ENCODE measurements around the gene VAV3.

The VAV3 gene

DNA sequence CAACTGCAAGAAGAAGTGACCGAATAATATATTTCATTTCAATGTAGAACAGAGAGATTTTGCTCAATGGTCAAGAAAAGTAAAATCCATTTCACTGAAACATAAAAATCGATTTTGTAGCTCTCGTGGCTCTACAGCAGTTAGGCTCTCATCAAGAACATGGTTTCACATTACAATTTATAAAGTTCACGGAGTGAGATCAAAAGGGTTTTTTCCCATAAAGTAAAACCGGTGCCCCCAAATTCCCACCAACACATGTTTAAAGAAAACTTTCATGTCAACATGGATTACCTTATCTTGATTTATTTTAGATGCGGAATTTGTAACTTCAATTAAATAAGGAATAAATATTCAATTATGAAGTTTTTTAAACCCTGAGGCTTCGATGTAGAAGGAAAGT, 16.3 kb upstream of the VAV3 start:
- H3K4me1 Mint-ChIP-seq (ENCODE audit: low read depth) = no peaks in the 10 kb centered on the region
- H3K27me3 Mint-ChIP-seq (ENCODE audit: low read depth) = peaks cover 3% of the 10 kb centered on the region
- no peaks in the 10 kb centered on the region for H3K36me3 Mint-ChIP-seq (ENCODE audit: low read depth)
- no peak overlapping the region for H3K27ac Mint-ChIP-seq
- H3K9me3 Mint-ChIP-seq = no peaks in the 10 kb centered on the region
- no peak overlapping the region for H3K4me3 Mint-ChIP-seq

DNA sequence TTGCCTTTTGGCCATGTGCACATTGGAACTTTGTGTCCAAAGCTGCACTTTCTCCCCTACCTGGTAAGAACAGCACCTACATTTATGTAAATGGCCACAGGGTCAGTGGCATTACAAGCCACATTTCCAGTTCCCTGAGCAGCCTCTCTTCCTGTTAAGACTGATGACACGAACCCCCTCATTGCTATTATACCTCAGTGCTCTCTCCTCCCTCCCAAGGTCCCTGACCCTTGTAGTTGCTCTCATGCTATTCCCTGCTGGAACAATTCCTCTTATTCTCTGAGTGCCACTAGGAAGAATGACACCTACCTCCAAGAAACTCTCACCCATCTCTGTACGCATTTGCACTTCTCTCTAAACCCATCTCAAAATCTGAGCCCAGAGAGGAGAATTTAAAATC, 14.9 kb upstream of the VAV3 start:
- Mint-ChIP-seq H3K27ac (no peak overlapping the region), H3K9me3 (no peaks in the 10 kb centered on the region), H3K27me3 (ENCODE audit: low read depth) (peaks cover 4% of the 10 kb centered on the region), H3K4me1 (ENCODE audit: low read depth) (no peaks in the 10 kb centered on the region), H3K4me3 (no peak overlapping the region), H3K36me3 (ENCODE audit: low read depth) (no peaks in the 10 kb centered on the region)

DNA sequence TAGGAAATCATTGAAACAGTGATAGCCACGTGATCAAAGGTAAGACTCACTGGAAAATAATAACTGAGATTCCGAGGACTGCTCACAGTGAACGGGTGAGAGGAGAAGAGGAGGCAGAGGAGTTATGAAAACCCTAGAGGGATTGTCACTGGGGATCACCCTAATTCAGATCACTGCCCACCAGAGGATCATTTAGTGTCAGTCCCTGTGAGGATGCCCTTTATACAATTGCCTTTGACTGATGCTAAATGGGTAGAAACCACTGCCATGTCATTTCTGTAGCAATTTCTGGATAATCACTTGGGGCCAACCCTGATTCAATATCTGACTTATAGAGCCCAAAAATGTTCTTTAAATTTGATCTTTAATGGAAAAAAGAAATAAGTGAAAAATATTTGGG, 14.1 kb upstream of the VAV3 start:
- H3K4me1 Mint-ChIP-seq (ENCODE audit: low read depth) = no peaks in the 10 kb centered on the region
- no peak overlapping the region for H3K27ac Mint-ChIP-seq
- H3K9me3 Mint-ChIP-seq = no peaks in the 10 kb centered on the region
- H3K36me3 Mint-ChIP-seq (ENCODE audit: low read depth) = no peaks in the 10 kb centered on the region
- H3K4me3 Mint-ChIP-seq = no peak overlapping the region
- H3K27me3 Mint-ChIP-seq (ENCODE audit: low read depth) = peaks cover 8% of the 10 kb centered on the region

DNA sequence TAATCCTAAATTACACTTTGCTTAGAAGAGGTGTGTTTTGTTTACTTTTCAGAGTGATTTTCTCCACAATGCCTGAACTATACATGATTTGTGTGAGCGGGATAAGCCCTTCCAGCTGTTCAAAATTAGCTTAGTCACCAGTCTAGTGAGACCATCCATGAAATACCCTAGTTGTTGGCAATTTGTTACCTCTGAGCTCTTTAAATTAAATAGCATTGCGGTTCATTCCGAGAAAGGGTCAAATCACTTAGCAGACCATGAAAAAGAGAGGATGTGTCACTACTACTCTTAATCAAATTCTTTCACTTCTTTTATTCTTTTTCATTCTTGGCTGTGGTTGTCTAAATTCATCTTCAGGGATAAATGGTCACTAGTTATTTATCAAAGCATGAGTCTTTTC, 11.9 kb upstream of the VAV3 start:
- H3K36me3 Mint-ChIP-seq (ENCODE audit: low read depth) = no peaks in the 10 kb centered on the region
- peaks cover 14% of the 10 kb centered on the region for H3K27me3 Mint-ChIP-seq (ENCODE audit: low read depth)
- H3K4me3 Mint-ChIP-seq = no peak overlapping the region
- no peak overlapping the region for H3K27ac Mint-ChIP-seq
- H3K4me1 Mint-ChIP-seq (ENCODE audit: low read depth) = no peaks in the 10 kb centered on the region
- no peaks in the 10 kb centered on the region for H3K9me3 Mint-ChIP-seq

DNA sequence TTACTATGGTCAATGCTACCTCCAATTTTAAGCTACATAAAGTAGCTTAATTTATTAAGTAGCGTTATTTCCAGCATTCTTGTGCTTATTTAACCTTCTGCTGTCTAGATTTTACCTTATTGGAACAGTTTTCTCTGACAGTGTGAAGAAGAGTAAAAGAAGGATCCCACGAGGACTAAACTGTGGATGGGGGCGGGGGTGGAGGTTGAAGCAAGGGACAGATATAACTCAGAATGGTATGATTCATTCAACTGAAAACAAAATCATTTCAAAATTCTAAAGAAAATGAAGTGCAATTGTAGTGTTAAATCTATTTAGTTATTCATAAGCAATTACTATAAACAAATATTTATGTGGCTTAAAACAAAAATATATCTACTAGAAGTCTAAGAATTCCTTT, 11.5 kb upstream of the VAV3 start:
- Mint-ChIP-seq H3K9me3 (no peaks in the 10 kb centered on the region), H3K27ac (no peak overlapping the region), H3K36me3 (ENCODE audit: low read depth) (no peaks in the 10 kb centered on the region), H3K4me1 (ENCODE audit: low read depth) (no peaks in the 10 kb centered on the region), H3K27me3 (ENCODE audit: low read depth) (peaks cover 17% of the 10 kb centered on the region), H3K4me3 (no peak overlapping the region)

DNA sequence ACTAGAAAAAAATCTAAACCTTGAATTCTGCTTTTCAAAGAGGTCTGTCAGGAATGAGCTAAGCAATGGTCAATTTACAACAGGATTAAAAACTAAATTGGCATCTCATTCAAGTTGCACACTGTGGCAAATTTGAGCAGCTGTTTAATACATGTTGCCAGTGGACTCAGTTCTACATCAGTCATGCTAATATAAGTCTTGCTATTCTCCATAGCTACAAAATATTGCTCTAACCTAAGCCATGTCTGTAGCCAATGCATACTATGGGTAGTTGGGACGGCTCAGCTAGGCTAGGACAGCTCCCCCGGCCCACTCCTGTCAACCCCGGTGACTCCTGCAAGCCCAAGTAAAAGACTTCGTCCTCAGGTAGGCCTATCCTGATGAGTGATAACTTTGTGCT, 10.9 kb upstream of the VAV3 start:
- Mint-ChIP-seq H3K4me3 (no peak overlapping the region), H3K4me1 (ENCODE audit: low read depth) (no peaks in the 10 kb centered on the region), H3K27ac (no peak overlapping the region), H3K36me3 (ENCODE audit: low read depth) (no peaks in the 10 kb centered on the region), H3K9me3 (no peaks in the 10 kb centered on the region), H3K27me3 (ENCODE audit: low read depth) (peaks cover 18% of the 10 kb centered on the region)

DNA sequence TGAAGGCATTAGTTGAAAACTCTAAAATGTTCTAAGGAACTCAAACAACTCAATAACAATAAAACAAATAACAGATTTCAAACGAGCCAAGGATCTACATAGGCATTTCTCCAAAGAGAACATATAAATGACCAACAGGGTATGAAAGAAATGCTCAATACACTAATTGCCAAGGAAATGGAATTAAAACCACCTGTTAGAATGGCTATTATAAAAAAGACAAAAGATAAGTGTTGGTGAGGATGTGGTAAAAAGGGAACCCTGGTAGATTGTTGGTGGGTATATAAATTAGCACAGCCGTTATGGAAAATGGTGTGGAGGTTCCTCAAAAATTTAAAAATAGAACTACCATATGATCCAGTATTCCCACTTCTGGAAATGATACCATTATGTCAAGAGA, 9.1 kb upstream of the VAV3 start:
- Mint-ChIP-seq H3K27me3 (ENCODE audit: low read depth) (peaks cover 18% of the 10 kb centered on the region), H3K27ac (no peak overlapping the region), H3K36me3 (ENCODE audit: low read depth) (no peaks in the 10 kb centered on the region), H3K4me3 (no peak overlapping the region), H3K9me3 (no peaks in the 10 kb centered on the region), H3K4me1 (ENCODE audit: low read depth) (no peaks in the 10 kb centered on the region)

DNA sequence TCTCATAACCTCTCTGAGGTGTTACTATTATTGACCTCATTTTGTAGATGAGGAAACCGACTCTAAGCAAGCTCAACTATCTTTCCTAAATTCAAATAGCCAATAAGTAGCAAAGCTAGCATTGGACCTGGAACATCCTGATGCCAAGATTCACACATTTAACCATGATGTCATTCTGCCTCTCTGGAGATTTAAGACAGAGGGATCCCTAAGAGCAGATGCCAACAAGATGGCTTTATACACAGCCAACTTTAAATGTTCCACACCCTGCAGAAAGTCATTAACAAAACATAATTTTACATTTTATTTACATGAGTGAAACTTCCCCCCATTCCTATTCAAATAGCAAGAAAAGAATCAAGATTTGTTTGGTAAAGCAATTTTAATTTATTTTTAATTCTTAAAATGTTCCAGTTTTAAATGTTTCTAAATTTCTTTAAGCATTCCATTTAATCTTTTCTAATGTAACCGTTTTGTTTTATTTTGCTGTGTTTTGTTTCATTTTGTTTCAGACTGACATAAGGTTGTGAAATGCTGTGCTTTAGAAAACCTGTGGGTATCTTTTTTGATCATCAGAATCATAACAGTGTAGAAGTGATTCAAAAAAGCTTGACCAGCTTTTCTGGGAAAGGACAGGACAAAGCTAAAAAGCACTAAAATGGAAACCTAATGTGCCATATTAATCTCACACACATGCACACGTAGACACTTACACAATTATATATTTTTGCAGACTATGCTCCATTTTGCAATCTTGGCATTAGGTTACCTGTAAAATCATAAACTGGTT, 7.6 kb upstream of the VAV3 start:
- Mint-ChIP-seq H3K27ac (no peak overlapping the region), H3K9me3 (no peaks in the 10 kb centered on the region), H3K4me1 (ENCODE audit: low read depth) (no peaks in the 10 kb centered on the region)

DNA sequence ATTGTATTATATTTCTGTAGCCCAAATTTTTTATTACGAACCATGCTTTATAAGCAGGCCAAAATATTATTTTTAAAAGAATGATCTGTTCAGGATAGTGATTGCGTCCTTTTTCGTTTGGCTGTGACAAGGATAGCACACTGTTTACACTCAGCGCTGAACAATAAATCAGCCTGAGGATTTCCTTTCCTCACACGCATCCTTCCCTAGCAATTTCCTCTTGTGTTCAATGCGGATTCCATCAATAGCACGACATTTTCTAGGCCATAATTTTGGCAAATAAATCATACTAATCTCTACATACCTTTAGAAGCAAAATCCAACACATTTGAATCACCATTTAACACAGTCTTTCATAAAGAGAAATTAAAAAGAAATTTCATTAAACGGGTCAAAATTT, 1.6 kb upstream of the VAV3 start:
- Mint-ChIP-seq H3K4me3 (peak overlapping the region; percentile 23), H3K36me3 (ENCODE audit: low read depth) (no peaks in the 10 kb centered on the region), H3K27me3 (ENCODE audit: low read depth) (peaks cover 33% of the 10 kb centered on the region), H3K9me3 (no peaks in the 10 kb centered on the region), H3K27ac (no peak overlapping the region), H3K4me1 (ENCODE audit: low read depth) (peaks cover 17% of the 10 kb centered on the region)

More for the DNA sequence above, 7.6 kb upstream of the VAV3 start:
- no peaks in the 10 kb centered on the region for H3K36me3 Mint-ChIP-seq (ENCODE audit: low read depth)
- peaks cover 25% of the 10 kb centered on the region for H3K27me3 Mint-ChIP-seq (ENCODE audit: low read depth)
- H3K4me3 Mint-ChIP-seq = no peak overlapping the region

DNA sequence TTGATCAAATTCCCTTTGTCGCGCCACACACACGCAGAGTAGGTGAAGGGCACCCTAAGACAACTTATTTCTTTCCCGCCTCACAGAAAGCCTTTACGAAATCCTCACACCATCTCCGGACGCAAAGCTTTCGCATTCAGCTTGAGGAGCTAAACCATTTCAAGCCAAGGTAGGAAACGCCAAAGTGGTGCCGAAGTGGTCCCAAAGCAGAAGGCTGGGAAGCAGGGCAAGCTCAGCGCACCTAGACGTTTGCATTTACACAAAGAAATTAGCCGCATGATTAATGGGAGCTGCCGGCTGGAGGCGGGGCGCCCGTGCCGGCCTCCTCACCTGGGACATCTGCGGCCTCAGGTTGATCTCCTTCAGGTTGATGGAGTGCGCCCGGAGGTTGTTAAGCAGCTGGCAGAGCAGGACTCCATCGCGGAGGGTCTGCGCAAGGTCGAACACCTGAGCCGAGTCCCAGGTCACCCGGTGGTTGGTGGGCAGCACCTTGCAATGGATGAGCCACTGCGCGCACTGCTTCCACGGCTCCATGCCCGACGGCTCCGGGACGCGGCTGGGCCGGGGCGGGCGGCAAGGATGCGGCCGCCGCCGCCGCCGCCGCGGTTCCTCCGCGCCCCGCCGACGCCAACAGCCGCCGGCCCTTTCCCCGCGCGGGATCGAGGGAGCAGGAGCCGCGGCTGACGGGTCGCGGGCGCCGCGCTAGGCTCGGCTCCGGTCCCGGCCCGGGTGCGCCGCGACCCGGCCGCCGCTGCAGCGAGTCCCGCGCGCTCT, 457 bp downstream of the VAV3 start:
- Mint-ChIP-seq H3K27ac (peak overlapping the region; percentile 74), H3K27me3 (ENCODE audit: low read depth) (peaks cover 29% of the 10 kb centered on the region), H3K4me3 (peak overlapping the region; percentile 89), H3K9me3 (no peaks in the 10 kb centered on the region), H3K36me3 (ENCODE audit: low read depth) (no peaks in the 10 kb centered on the region), H3K4me1 (ENCODE audit: low read depth) (peaks cover 17% of the 10 kb centered on the region)

DNA sequence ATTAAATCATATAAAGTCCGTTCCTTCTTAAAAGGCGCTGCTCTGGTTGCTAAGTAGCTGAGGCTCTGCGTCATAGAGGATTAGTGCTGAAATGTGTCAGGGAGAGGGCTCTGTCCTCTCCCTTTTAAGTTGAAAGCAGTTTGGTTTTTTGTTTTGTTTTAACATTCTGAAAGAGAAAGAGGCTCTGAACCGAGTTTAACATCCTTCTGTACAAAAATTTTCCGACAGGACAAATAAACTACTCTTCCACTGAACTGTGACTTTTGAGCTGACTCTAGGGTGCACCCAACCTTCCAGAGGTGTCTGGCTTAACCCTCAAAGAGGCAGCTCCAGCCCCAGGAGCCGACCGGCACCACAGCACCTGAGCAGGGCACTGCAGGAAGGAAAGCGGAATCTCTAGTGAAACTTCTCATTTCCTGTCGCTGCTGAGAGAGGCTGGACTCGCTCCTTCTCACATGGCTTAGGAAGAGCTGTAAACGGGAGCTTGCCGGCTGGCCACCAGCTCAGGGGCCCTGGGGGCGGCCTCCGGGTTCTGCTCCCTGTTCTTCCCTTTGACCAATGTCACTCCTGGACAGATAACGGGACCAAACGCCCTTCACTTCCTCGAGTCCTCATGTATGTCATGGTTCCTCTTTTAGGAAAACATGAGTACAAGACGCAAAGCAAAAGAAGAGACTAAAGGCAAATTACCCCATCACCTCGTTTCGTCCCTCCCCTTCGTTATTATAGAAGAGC, 1.2 kb downstream of the VAV3 start:
- H3K27ac Mint-ChIP-seq = peak overlapping the region; percentile 74
- H3K9me3 Mint-ChIP-seq = no peaks in the 10 kb centered on the region
- H3K4me3 Mint-ChIP-seq = peak overlapping the region; percentile 89
- H3K27me3 Mint-ChIP-seq (ENCODE audit: low read depth) = peaks cover 25% of the 10 kb centered on the region
- H3K36me3 Mint-ChIP-seq (ENCODE audit: low read depth) = no peaks in the 10 kb centered on the region
- peaks cover 17% of the 10 kb centered on the region for H3K4me1 Mint-ChIP-seq (ENCODE audit: low read depth)

DNA sequence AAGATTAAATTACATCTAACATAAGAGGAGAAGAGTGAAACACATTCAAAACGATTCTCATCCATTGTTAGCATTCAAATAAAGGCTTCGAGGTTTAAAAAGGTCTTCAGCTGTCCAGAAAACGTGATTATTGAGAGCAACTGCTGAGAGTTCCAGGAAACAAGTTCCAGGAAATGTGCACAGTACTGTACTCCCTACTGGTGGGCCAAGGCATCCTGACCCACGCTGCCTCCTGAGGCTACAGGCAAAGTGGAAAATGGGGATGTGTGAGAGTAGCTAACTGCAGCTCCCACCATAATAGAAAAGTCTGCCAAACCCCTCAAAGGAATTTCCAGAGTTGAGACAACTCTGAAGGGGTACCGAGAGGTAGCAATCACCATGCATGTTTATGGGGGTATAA, 2.0 kb downstream of the VAV3 start:
- Mint-ChIP-seq H3K4me1 (ENCODE audit: low read depth) (peaks cover 17% of the 10 kb centered on the region), H3K27me3 (ENCODE audit: low read depth) (peaks cover 23% of the 10 kb centered on the region), H3K9me3 (no peaks in the 10 kb centered on the region), H3K27ac (no peak overlapping the region), H3K4me3 (no peak overlapping the region), H3K36me3 (ENCODE audit: low read depth) (no peaks in the 10 kb centered on the region)

DNA sequence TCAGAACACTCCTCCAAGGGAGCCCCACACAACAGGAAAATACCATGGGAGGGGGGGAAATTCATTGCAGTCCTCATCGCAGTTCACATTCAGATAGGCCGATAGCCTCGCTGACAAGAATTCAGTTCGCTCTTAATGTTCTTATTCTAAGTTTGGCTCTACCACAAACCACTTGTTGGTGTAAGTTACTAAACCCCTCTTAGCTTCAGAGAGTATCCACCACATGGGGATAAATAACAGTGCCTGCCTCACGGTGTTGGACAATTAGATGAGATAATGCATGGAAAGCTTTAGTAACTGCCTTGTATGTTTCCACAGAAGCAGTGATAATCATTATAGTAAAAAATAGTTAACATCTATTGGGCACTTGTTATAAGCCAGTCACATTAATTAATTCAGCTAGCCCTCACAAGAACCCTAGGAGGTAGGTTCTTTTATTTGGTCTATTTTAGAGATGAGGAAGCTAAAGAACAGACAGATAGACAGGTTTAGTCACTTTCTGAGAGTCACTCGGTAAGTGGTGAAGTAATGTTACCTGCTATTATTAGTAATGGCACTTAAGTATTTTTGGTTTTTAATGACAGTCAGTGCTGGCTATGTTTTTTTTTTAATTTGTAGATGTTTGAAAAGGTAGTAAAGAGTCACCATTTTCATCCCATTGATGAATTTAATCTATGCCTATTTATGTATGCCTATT, 10.1 kb downstream of the VAV3 start:
- H3K36me3 Mint-ChIP-seq (ENCODE audit: low read depth) = no peaks in the 10 kb centered on the region
- H3K27me3 Mint-ChIP-seq (ENCODE audit: low read depth) = no peaks in the 10 kb centered on the region
- H3K9me3 Mint-ChIP-seq = no peaks in the 10 kb centered on the region
- H3K4me3 Mint-ChIP-seq = no peak overlapping the region
- no peak overlapping the region for H3K27ac Mint-ChIP-seq
- H3K4me1 Mint-ChIP-seq (ENCODE audit: low read depth) = peaks cover 4% of the 10 kb centered on the region

DNA sequence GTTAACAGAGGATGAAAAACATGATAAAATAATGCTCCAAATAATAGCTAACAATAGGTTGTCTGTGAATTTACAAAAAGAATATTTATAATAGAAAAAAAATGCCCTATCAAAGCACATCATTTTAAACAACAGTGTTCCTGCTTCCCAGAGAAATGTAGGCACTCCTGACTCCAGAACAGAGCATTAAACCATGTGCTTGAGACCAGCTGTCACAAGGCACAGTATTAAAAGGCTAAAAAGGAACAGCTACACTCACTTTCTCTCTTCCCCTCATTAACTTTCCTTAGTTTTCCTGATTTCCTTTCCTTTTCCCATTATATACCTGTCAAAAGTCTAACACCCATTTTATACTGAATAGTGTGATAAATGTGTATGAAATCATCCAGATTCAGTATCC, 10.9 kb downstream of the VAV3 start:
- no peak overlapping the region for H3K4me3 Mint-ChIP-seq
- no peak overlapping the region for H3K27ac Mint-ChIP-seq
- no peaks in the 10 kb centered on the region for H3K27me3 Mint-ChIP-seq (ENCODE audit: low read depth)
- no peaks in the 10 kb centered on the region for H3K9me3 Mint-ChIP-seq
- H3K4me1 Mint-ChIP-seq (ENCODE audit: low read depth) = peaks cover 4% of the 10 kb centered on the region
- H3K36me3 Mint-ChIP-seq (ENCODE audit: low read depth) = no peaks in the 10 kb centered on the region
